ENCODE results near the gene SCPEP1.
"Not testable (repeated sequence)": the region's sequence is repeated elsewhere in the genome, so short reads cannot be mapped to it uniquely, and the experiment has no call there.

The SCPEP1 gene

DNA sequence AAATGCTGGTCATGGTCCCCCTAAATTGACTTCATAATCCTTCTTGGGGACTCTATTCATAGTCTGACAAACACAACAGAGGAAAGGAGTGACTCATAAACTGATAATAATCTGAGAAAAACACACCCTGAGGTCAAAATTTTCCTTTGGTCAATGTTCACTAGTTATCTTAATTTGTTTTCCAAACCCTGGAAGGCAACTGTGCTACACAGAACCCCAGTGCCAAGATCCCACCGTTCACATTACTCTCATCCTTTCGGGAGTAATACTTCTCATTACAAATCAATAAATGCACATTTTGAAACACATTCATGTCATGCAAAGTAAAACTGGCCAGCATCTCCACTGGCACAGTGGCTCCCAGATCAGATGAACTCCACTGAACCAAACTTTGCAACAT is 40.2 kb upstream of the SCPEP1 start:
- Histone ChIP-seq H3K4me1 (ENCODE audit: control insufficient read depth, insufficient read depth, low read length) (no peaks in the 10 kb centered on the region), H3K9me3 (ENCODE audit: control insufficient read depth, low read length) (no peaks in the 10 kb centered on the region), H3K27ac (ENCODE audit: insufficient read depth, low read depth, low read length, poor library complexity, severe bottlenecking) (no peak overlapping the region), H3K4me3 (ENCODE audit: insufficient read depth, low read depth, low read length) (no peak overlapping the region), H3K27me3 (ENCODE audit: control insufficient read depth, insufficient read depth, low read length, poor library complexity, severe bottlenecking) (no peaks in the 10 kb centered on the region), H3K36me3 (ENCODE audit: control insufficient read depth, insufficient read depth, low read length) (peaks cover 30% of the 10 kb centered on the region)
- 87 to 97% methylated on average over 2 of the region's 2 CpGs for WGBS, 2 experiments

DNA sequence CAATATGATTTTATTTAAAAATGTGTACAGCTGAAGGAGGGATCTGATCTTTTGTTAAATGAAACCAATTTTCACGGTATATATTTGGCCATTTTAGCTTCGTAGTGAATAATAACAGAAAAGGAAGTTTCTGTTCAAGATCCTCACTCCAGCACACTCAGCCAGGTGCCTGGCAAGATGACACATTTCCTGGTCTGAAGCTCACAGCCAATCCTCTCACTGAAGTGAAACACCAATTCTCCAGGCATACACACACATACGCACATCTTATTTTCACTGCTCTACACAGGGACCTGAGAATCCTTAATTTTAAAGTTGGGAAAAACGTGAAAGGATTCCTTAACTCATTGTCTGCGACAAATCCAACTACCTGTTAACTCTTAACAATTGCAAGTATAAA is 39.7 kb upstream of the SCPEP1 start:
- H3K36me3 ChIP-seq (ENCODE audit: control insufficient read depth, insufficient read depth, low read length), result peaks cover 30% of the 10 kb centered on the region
- not testable (repeated sequence) for H3K4me1 ChIP-seq (ENCODE audit: control insufficient read depth, insufficient read depth, low read length); H3K27ac ChIP-seq (ENCODE audit: insufficient read depth, low read depth, low read length, poor library complexity, severe bottlenecking); H3K9me3 ChIP-seq (ENCODE audit: control insufficient read depth, low read length); H3K4me3 ChIP-seq (ENCODE audit: insufficient read depth, low read depth, low read length); H3K27me3 ChIP-seq (ENCODE audit: control insufficient read depth, insufficient read depth, low read length, poor library complexity, severe bottlenecking)
- 95 to 99% methylated on average over 4 to 5 of the region's 5 CpGs for WGBS, 2 experiments

DNA sequence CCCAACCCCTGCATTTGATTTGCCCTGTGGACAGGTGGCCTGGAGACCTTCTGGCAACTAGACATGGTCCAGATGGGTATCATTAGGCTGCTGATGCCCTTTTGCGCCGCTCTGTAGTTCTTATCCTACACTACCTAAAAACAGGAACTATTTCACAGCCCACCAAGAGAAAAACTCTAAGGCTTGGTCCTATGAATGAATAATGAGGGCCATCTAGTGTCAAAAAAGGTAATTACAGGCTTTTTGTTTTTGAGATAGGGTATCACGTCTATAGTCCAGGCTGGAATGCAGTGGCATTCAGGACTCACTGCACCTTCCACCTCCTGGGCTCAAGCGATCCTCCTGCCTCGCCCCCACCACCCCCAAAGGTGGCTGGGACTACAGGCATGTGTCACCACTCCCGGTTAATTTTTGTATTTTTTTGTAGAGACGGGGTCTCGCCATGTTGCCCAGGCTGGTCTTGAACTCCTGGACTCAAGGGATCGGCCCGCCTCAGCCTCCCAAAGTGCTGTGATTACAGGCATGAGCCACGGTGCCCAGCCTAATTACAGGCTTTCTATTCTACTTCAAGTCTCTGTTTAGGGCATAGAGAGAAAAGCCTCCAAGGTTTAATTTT is 38.0 kb upstream of the SCPEP1 start:
- no peaks in the 10 kb centered on the region for H3K4me1 ChIP-seq (ENCODE audit: control insufficient read depth, insufficient read depth, low read length)
- 73 to 81% methylated on average over 9 to 11 of the region's 11 CpGs for WGBS, 2 experiments
- H3K27me3 ChIP-seq (ENCODE audit: control insufficient read depth, insufficient read depth, low read length, poor library complexity, severe bottlenecking), result no peaks in the 10 kb centered on the region
- no peaks in the 10 kb centered on the region for H3K9me3 ChIP-seq (ENCODE audit: control insufficient read depth, low read length)
- no peak overlapping the region for H3K4me3 ChIP-seq (ENCODE audit: insufficient read depth, low read depth, low read length)
- no peak overlapping the region for H3K27ac ChIP-seq (ENCODE audit: insufficient read depth, low read depth, low read length, poor library complexity, severe bottlenecking)
- peaks cover 46% of the 10 kb centered on the region for H3K36me3 ChIP-seq (ENCODE audit: control insufficient read depth, insufficient read depth, low read length)

DNA sequence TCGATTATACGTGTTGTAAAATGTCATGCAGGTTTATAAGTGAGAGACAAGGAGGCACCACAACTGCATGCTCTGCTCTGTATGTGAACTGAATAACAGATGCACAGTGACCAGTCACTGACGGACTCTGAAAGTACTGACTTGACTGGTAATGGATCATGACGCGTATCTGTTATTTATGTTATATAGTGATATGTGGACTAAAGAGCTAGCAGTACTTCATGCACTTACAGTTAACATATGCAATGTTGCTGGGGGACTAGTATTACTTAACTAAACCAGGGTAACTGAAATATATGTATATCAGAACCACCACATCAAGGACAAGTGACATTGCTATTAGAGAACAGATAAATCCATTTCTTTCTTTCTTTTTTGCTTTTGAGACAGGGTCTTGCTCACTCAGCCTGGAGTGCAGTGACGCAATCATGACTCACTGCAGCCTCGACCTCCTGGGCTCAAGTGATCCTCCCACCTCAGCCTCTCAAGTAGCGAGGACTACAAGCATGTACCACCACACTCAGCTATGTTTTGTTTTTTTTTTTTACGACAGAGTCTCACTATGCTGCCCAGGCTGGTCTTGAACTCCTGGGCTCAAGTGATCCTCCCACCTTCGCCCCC is 34.3 kb upstream of the SCPEP1 start:
- 93 to 96% methylated on average over 10 of the region's 10 CpGs for WGBS, 2 experiments
- no peak overlapping the region for H3K27ac ChIP-seq (ENCODE audit: insufficient read depth, low read depth, low read length, poor library complexity, severe bottlenecking)
- no peaks in the 10 kb centered on the region for H3K9me3 ChIP-seq (ENCODE audit: control insufficient read depth, low read length)
- H3K27me3 ChIP-seq (ENCODE audit: control insufficient read depth, insufficient read depth, low read length, poor library complexity, severe bottlenecking), result no peaks in the 10 kb centered on the region
- H3K36me3 ChIP-seq (ENCODE audit: control insufficient read depth, insufficient read depth, low read length), result peaks cover 46% of the 10 kb centered on the region
- H3K4me1 ChIP-seq (ENCODE audit: control insufficient read depth, insufficient read depth, low read length), result no peaks in the 10 kb centered on the region
- H3K4me3 ChIP-seq (ENCODE audit: insufficient read depth, low read depth, low read length), result no peak overlapping the region

DNA sequence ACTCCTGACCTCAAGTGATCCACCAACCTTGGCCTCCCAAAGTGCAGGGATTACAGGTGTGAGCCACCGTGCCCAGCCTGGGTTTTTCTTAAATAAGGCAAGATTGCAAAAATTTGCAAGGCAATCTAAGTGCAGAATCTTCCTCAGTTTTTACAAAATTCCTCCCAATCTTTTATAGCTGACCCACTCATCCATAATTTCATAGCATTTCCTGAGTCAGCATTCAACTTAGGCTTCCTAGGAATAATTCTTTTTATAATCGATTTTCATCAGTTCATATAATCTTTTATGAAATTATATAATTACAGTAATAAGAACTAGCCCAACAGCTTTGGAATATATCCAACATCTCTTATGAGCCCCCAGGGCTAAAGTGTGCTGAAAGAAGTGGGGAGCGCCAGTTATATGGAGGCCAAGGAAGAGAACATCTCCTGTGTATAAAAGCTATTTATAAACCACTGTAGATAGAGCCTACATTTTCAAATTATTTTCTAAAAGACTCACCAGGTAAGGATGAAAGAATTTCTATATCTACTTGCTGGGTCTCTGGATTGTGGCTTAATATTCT is 31.9 kb upstream of the SCPEP1 start:
- Histone ChIP-seq H3K4me3 (ENCODE audit: insufficient read depth, low read depth, low read length) (no peak overlapping the region), H3K4me1 (ENCODE audit: control insufficient read depth, insufficient read depth, low read length) (no peaks in the 10 kb centered on the region), H3K27me3 (ENCODE audit: control insufficient read depth, insufficient read depth, low read length, poor library complexity, severe bottlenecking) (no peaks in the 10 kb centered on the region), H3K9me3 (ENCODE audit: control insufficient read depth, low read length) (no peaks in the 10 kb centered on the region), H3K27ac (ENCODE audit: insufficient read depth, low read depth, low read length, poor library complexity, severe bottlenecking) (no peak overlapping the region), H3K36me3 (ENCODE audit: control insufficient read depth, insufficient read depth, low read length) (peaks cover 47% of the 10 kb centered on the region)
- 93 to 99% methylated on average over 1 to 2 of the region's 3 CpGs for WGBS, 2 experiments

DNA sequence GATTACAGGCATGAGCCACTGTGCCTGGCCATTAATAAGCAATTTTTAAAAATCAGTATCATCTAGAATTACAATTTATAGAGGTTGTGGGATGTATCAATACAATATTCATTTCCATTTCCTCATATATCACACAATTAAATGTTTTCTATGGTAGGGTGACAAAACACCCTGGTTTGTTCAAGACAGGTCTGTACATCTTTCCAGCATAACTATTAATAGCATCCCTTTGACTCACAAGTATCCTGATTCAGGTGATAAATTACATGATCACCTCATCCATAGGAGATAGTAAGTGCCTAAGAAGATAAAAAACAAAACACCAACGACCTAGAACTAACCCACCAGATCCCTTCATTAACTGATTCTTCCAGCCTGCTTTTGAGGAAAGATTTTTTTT is 30.2 kb upstream of the SCPEP1 start:
- Histone ChIP-seq H3K4me1 (ENCODE audit: control insufficient read depth, insufficient read depth, low read length) (no peaks in the 10 kb centered on the region), H3K27me3 (ENCODE audit: control insufficient read depth, insufficient read depth, low read length, poor library complexity, severe bottlenecking) (no peaks in the 10 kb centered on the region), H3K9me3 (ENCODE audit: control insufficient read depth, low read length) (no peaks in the 10 kb centered on the region), H3K36me3 (ENCODE audit: control insufficient read depth, insufficient read depth, low read length) (peaks cover 42% of the 10 kb centered on the region), H3K4me3 (ENCODE audit: insufficient read depth, low read depth, low read length) (no peak overlapping the region), H3K27ac (ENCODE audit: insufficient read depth, low read depth, low read length, poor library complexity, severe bottlenecking) (no peak overlapping the region)
- 80% methylated on average over 1 of the region's 1 CpG for WGBS, 2 experiments

DNA sequence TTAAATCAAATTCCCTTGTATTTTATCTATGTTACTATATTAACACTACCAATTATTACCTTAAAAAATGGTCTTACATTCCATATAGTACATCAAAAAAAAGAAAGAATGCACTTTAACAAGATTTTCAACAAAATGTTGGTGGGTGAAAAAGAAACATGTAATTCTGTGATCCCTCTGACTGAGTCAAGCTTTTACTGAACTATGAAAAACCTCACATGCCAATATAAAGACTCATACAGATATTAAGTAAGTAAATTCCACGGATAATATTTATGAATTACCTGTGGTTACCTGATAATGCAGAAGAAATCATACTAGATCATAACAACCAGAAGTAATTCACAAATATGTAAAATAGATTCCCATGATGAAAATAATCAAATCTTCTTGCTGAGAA is 29.4 kb upstream of the SCPEP1 start:
- no peak overlapping the region for H3K4me3 ChIP-seq (ENCODE audit: insufficient read depth, low read depth, low read length)
- H3K27ac ChIP-seq (ENCODE audit: insufficient read depth, low read depth, low read length, poor library complexity, severe bottlenecking), result no peak overlapping the region
- H3K9me3 ChIP-seq (ENCODE audit: control insufficient read depth, low read length), result no peaks in the 10 kb centered on the region
- H3K27me3 ChIP-seq (ENCODE audit: control insufficient read depth, insufficient read depth, low read length, poor library complexity, severe bottlenecking), result no peaks in the 10 kb centered on the region
- no peaks in the 10 kb centered on the region for H3K4me1 ChIP-seq (ENCODE audit: control insufficient read depth, insufficient read depth, low read length)
- WGBS, 2 experiments, result no CpG with 5 or more reads among the region's 1 CpG
- peaks cover 39% of the 10 kb centered on the region for H3K36me3 ChIP-seq (ENCODE audit: control insufficient read depth, insufficient read depth, low read length)

DNA sequence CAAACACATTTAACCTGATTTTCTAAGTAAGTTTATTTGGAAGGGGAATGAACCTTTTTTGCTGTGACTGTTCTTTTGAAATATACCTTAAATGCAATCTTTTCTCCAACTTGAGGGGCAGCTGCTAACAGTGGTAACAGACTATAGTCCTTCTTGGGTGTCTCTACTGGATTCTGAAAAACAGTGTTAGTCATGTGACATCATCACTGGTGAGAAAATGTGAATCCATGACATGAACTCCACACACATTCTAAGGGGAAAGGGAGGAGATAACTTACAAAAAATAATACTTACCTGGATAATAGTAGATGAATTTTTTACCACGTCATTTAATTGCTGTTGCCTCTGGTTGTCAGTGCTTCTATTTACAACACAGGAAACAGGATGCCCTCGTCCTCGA is 28.3 kb upstream of the SCPEP1 start:
- Histone ChIP-seq H3K9me3 (ENCODE audit: control insufficient read depth, low read length) (no peaks in the 10 kb centered on the region), H3K27me3 (ENCODE audit: control insufficient read depth, insufficient read depth, low read length, poor library complexity, severe bottlenecking) (no peaks in the 10 kb centered on the region), H3K4me1 (ENCODE audit: control insufficient read depth, insufficient read depth, low read length) (no peaks in the 10 kb centered on the region), H3K4me3 (ENCODE audit: insufficient read depth, low read depth, low read length) (no peak overlapping the region), H3K36me3 (ENCODE audit: control insufficient read depth, insufficient read depth, low read length) (peaks cover 29% of the 10 kb centered on the region), H3K27ac (ENCODE audit: insufficient read depth, low read depth, low read length, poor library complexity, severe bottlenecking) (no peak overlapping the region)
- WGBS, 2 experiments, result 90 to 94% methylated on average over 3 of the region's 3 CpGs

DNA sequence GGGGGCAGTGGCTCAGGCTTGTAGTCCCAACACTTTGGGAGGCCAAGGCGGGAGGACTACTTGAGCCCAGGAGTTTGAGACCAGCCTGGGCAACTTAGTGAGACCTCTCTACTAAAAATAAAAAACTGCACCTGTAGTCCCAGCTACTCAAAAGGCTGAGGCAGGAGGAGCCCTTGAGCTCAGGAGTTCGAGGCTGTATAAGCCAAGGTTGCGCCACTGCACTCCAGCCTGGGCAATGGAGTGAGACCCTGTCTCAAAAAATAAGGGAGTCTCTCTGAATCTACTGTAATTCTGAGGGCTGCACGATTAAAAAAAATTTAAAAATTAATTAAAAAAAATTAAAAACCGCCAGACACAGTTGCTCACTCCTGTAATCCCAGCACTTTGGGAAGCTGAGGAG is 20.9 kb upstream of the SCPEP1 start:
- H3K4me3 ChIP-seq (ENCODE audit: insufficient read depth, low read depth, low read length), result no peak overlapping the region
- no peaks in the 10 kb centered on the region for H3K9me3 ChIP-seq (ENCODE audit: control insufficient read depth, low read length)
- no peaks in the 10 kb centered on the region for H3K36me3 ChIP-seq (ENCODE audit: control insufficient read depth, insufficient read depth, low read length)
- H3K27ac ChIP-seq (ENCODE audit: insufficient read depth, low read depth, low read length, poor library complexity, severe bottlenecking), result no peak overlapping the region
- no peaks in the 10 kb centered on the region for H3K27me3 ChIP-seq (ENCODE audit: control insufficient read depth, insufficient read depth, low read length, poor library complexity, severe bottlenecking)
- H3K4me1 ChIP-seq (ENCODE audit: control insufficient read depth, insufficient read depth, low read length), result peaks cover 6% of the 10 kb centered on the region
- WGBS, 2 experiments, result 95% methylated on average over 4 to 5 of the region's 5 CpGs

DNA sequence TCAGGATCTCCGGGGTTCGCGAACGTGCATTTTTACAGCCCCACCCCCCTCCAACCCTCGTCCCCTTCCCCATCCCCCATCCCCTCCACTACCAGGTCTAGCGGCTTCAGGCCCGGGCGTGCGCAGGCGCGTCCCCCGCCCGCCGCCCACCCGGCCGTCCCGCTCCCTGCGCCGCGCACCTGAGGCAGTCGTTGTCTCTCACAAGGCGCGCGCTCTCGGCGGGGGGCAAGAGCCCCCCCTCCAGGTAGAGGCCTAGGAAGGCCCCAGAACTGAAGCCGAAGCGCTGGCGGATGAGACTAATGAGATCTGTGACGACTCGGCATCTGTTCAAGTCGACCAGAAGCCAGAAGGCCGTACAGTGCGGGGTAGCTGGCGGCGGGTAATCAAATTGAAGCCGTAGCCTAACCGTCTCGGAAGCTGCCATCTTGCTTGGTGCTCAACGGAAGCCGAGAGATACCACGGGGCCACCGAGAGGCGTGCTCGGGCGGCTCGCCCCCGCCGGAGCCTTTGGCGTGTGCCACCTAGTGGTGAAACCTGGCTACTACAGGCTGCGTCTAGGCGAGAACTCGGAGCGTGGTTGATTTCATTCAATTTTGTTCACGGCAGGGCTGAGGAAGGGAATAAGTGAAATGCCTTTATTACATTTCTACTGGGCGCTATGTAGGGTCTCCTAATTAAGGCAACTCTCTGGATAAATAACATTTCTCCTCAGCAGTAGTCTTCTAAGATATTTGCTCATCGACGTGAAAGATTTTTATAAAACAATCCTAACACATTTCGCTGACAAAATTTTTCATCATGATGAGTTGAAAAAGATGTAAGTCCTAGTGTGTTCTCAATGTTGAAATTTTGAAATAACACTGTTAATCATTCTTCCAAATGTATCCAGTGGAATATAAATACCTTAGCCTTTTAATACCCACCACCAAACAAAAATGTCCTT is 17.1 kb upstream of the SCPEP1 start, which contains the start of gene COIL:
Gene COIL, minus strand, starts transcription at position 455 of the 943 bp plus-strand sequence. Its CDS starts 31 bp downstream, at position 424.
- Histone ChIP-seq H3K27me3 (ENCODE audit: control insufficient read depth, insufficient read depth, low read length, poor library complexity, severe bottlenecking) (no peaks in the 10 kb centered on the region), H3K4me3 (ENCODE audit: insufficient read depth, low read depth, low read length) (peak within 1 kb of the TSS; percentile 95), H3K27ac (ENCODE audit: insufficient read depth, low read depth, low read length, poor library complexity, severe bottlenecking) (peak within 1 kb of the TSS; percentile 98), H3K36me3 (ENCODE audit: control insufficient read depth, insufficient read depth, low read length) (no peaks in the 10 kb centered on the region), H3K4me1 (ENCODE audit: control insufficient read depth, insufficient read depth, low read length) (peaks cover 6% of the 10 kb centered on the region), H3K9me3 (ENCODE audit: control insufficient read depth, low read length) (no peaks in the 10 kb centered on the region)
- 1 to 6% methylated on average over 55 to 59 of the region's 59 CpGs for WGBS, 2 experiments

Measured in ectodermal cell (in vitro differentiated cells).